22Rv1 (cell line): ENCODE data around the gene P2RY2.

Experiments
- H3K27ac ChIP-seq: fragments of 450-650 bp; 2 replicates; pipeline ENCODE4 v1.5.1; 2017
- CTCF ChIP-seq: fragments of 450-650 bp; IDR thresholded peaks from 2 replicates; pipeline ENCODE4 v1.5.1; 2017; ENCODE audit warnings: mild to moderate bottlenecking
- ZFX ChIP-seq: fragments of 450-650 bp; IDR thresholded peaks from 2 replicates; pipeline ENCODE4 v1.6.1; 2017; ENCODE audit warnings: antibody characterized with exemption, borderline replicate concordance

Gene P2RY2

GRCh38 chr11:73223998-73224730, 6.1 kb downstream of the P2RY2 start:
- TF ChIP-seq CTCF, result no peak
- no peak for TF ChIP-seq ZFX
- H3K27ac ChIP-seq, result no peak overlapping the region

GRCh38 chr11:73225001-73225686, 7.1 kb downstream of the P2RY2 start:
- H3K27ac ChIP-seq, result no peak overlapping the region

GRCh38 chr11:73225851-73226250, 7.8 kb downstream of the P2RY2 start:
- H3K27ac ChIP-seq, result no peak overlapping the region
- TF ChIP-seq CTCF, result no peak
- TF ChIP-seq ZFX, result no peak

More at GRCh38 chr11:73225001-73225686, 7.1 kb downstream of the P2RY2 start:
- TF ChIP-seq CTCF, result no peak

GRCh38 chr11:73226297-73227006, 8.4 kb downstream of the P2RY2 start:
- no peak overlapping the region for H3K27ac ChIP-seq
- TF ChIP-seq ZFX (no peak), CTCF (no peak)

- TF ChIP-seq ZFX, result no peak
- TF ChIP-seq CTCF, result peak; percentile 63
- H3K27ac ChIP-seq, result no peak overlapping the region
Measured at GRCh38 chr11:73227571-73228211, 9.6 kb downstream of the P2RY2 start.

- no peak overlapping the region for H3K27ac ChIP-seq
- no peak for TF ChIP-seq ZFX
- TF ChIP-seq CTCF, result no peak
Measured at GRCh38 chr11:73228268-73229134, 10.4 kb downstream of the P2RY2 start.
